Measurements from ENCODE around the gene OR6A2. TPM values are rescaled to one million over a fixed set of nuclear protein-coding genes. Genes with fewer than 3 reads are reported as not detected.

Gene OR6A2
- total and polyA plus RNA-seq, 9 of the 15 experiments (the other 6 are each of a cell fraction or from before 2014, with no cell fraction given) = 0.04 to 0.69 (median 0.35) TPM; not detected in 2

GRCh38 chr11:6755953-6756347 lies 43.5 kb downstream of the OR6A2 start (continued):
- TF ChIP-seq ZNF592 (IDR thresholded peaks at IDR 0.05) (no peak), ZNF274 (IDR thresholded peaks at IDR 0.05; ENCODE audit: borderline replicate concordance, low read depth, low read length) (no peak), ZNF263 (CRISPR knock-in tag; IDR thresholded peaks at IDR 0.05; ENCODE audit: borderline replicate concordance) (no peak), ZBTB9 (CRISPR knock-in tag; IDR thresholded peaks at IDR 0.05) (no peak), PHB2 (IDR thresholded peaks at IDR 0.05; ENCODE audit: low read depth) (no peak), ZNF197 (CRISPR knock-in tag; IDR thresholded peaks at IDR 0.05; ENCODE audit: low read depth) (no peak), ZNF239 (CRISPR knock-in tag; IDR thresholded peaks at IDR 0.05) (no peak)
